ENCODE results near the gene TSC2. TPM values are rescaled to one million over a fixed set of nuclear protein-coding genes. Genes with fewer than 3 reads are reported as not detected.

The TSC2 gene
- total RNA-seq, 4 donors from 2014 or later = 103 to 193 (median 143) TPM

DNA sequence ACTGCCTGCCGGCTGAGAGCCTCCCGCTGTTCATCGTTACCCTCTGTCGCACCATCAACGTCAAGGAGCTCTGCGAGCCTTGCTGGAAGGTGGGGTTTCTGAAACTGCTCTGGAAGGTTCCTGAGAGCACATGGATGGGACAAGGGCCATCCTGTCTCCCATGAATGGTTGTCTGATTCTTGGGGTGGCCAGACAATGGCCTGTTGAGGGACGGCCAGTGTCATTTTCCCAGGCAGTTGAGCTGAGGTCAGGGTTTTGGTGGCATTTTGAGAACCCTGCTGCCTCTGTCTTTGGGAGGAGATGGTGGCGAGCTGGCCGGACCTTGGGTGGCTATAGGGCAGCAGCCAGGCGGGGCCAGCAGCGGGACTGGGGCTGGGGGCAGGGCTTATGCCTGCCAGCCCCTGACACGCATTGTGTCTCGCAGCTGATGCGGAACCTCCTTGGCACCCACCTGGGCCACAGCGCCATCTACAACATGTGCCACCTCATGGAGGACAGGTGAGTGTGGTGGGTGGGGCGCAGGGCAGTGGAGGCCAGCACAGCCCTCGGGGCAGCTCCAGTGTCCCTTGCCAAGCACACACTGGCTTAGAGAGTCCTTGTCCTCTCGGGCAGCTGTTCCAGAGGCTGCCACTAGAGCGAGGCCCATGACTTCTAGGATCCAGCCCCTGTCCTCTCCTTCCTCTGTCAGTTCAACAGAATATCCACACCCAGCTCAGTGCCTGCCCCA lies 9.1 kb downstream of the TSC2 start:
- no peak overlapping the region for H3K27ac ChIP-seq

DNA sequence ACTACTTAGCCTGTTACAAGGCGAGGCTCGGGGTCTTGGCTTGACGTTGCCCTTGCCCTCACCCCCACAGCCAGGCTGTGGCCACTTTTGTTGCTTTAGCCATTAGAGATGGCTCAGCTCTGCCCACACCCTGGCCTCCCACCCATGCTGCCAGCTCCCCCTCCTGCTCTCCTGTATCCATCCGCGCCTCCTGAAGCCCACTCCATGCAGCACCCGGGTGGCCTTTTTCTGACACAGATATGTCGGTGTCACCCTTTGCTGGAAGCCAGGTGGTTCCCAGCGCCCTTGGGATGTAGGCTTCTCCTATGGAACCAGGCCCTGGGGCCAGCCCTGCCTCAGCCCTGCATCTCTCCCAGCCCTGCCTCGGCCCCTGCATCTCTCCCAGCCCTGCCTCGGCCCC lies 9.7 kb downstream of the TSC2 start:
- Histone ChIP-seq H3K27ac (no peak overlapping the region), H3K4me1 (no peaks in the 10 kb centered on the region), H3K27me3 (no peaks in the 10 kb centered on the region), H3K9me3 (no peaks in the 10 kb centered on the region), H3K36me3 (peaks cover 86% of the 10 kb centered on the region), H3K4me3 (no peak overlapping the region)
- WGBS = 87% methylated on average over 10 of the region's 10 CpGs
- TF ChIP-seq EP300 (IDR thresholded peaks at IDR 0.05) (no peak), POLR2A (IDR thresholded peaks at IDR 0.05) (no peak), POLR2AphosphoS5 (IDR thresholded peaks at IDR 0.05) (no peak)
- TF ChIP-seq, protein P1, sequence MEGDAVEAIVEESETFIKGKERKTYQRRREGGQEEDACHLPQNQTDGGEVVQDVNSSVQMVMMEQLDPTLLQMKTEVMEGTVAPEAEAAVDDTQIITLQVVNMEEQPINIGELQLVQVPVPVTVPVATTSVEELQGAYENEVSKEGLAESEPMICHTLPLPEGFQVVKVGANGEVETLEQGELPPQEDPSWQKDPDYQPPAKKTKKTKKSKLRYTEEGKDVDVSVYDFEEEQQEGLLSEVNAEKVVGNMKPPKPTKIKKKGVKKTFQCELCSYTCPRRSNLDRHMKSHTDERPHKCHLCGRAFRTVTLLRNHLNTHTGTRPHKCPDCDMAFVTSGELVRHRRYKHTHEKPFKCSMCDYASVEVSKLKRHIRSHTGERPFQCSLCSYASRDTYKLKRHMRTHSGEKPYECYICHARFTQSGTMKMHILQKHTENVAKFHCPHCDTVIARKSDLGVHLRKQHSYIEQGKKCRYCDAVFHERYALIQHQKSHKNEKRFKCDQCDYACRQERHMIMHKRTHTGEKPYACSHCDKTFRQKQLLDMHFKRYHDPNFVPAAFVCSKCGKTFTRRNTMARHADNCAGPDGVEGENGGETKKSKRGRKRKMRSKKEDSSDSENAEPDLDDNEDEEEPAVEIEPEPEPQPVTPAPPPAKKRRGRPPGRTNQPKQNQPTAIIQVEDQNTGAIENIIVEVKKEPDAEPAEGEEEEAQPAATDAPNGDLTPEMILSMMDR (IDR thresholded peaks at IDR 0.05) = no peak
- no peak for DNase-seq (ENCODE audit: low spot score in 2 of 2)

More for the DNA sequence above, 9.1 kb downstream of the TSC2 start:
- H3K9me3 ChIP-seq = no peaks in the 10 kb centered on the region
- H3K27me3 ChIP-seq = no peaks in the 10 kb centered on the region
- DNase-seq (ENCODE audit: low spot score in 2 of 2) = no peak
- WGBS = 95% methylated on average over 11 of the region's 19 CpGs
- TF ChIP-seq POLR2AphosphoS5 (IDR thresholded peaks at IDR 0.05) = no peak
- no peak for TF ChIP-seq POLR2A (IDR thresholded peaks at IDR 0.05)
- TF ChIP-seq, protein P1 (IDR thresholded peaks at IDR 0.05) = no peak
- no peak for TF ChIP-seq EP300 (IDR thresholded peaks at IDR 0.05)
- H3K4me1 ChIP-seq = no peaks in the 10 kb centered on the region
- H3K36me3 ChIP-seq = peaks cover 85% of the 10 kb centered on the region
- no peak overlapping the region for H3K4me3 ChIP-seq

- no peaks in the 10 kb centered on the region for H3K4me1 ChIP-seq
- DNase-seq (ENCODE audit: low spot score in 2 of 2) = no peak
- H3K36me3 ChIP-seq = peaks cover 86% of the 10 kb centered on the region
- H3K4me3 ChIP-seq = no peak overlapping the region
- H3K27me3 ChIP-seq = no peaks in the 10 kb centered on the region
- TF ChIP-seq POLR2AphosphoS5 (IDR thresholded peaks at IDR 0.05) = no peak
- TF ChIP-seq POLR2A (IDR thresholded peaks at IDR 0.05) = no peak
- TF ChIP-seq, protein P1 (IDR thresholded peaks at IDR 0.05) = no peak
- TF ChIP-seq EP300 (IDR thresholded peaks at IDR 0.05) = no peak
- H3K9me3 ChIP-seq = no peaks in the 10 kb centered on the region
- 87% methylated on average over 7 of the region's 13 CpGs for WGBS
- no peak overlapping the region for H3K27ac ChIP-seq
Observed at GRCh38 chr16:2058420-2058819, 10.6 kb downstream of the TSC2 start.

DNA sequence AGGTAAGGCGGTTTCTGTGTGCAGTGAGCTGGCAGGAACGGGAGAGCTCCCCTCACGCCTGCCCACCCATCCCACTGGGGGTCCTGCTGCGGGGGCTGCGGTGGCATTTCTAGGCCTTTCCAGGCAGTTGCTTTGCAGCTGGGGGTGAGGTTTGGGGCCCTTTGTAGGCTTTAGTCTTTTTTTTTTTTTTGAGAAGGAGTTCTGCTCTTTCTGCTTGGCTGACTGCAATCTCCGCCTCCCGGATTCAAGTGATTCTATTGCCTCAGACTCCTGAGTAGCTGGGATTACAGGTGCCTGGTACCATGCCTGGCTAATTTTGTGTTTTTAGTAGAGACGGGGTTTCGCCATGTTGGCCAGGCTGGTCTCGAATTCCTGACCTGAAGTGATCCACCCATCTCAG lies 11.1 kb downstream of the TSC2 start:
- TF ChIP-seq, protein P1 (IDR thresholded peaks at IDR 0.05) = no peak
- no peak for TF ChIP-seq POLR2AphosphoS5 (IDR thresholded peaks at IDR 0.05)
- no peak for TF ChIP-seq POLR2A (IDR thresholded peaks at IDR 0.05)
- no peak for TF ChIP-seq EP300 (IDR thresholded peaks at IDR 0.05)
- Histone ChIP-seq H3K27ac (no peak overlapping the region), H3K4me1 (no peaks in the 10 kb centered on the region), H3K27me3 (no peaks in the 10 kb centered on the region), H3K4me3 (no peak overlapping the region), H3K36me3 (peaks cover 86% of the 10 kb centered on the region), H3K9me3 (no peaks in the 10 kb centered on the region)
- no peak for DNase-seq (ENCODE audit: low spot score in 2 of 2)
- WGBS = 87% methylated on average over 10 of the region's 10 CpGs

DNA sequence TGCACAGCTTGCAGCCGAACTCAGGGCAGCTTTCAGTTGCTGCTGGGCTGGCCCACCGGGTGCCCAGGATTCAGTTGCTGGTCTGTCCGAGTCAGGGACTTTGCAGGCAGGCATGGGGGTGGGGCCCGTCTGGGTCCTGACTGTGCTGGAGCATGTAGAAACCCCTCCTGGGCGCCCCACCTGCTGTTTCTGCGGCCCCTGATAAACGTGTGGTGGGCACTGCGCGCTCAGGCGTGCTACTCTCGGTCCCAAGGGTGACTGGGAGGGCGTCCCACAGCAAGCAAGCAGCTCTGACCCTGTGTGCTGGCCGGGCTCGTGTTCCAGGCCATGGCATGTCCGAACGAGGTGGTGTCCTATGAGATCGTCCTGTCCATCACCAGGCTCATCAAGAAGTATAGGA lies 12.6 kb downstream of the TSC2 start:
- no peak overlapping the region for H3K4me3 ChIP-seq
- WGBS = 89% methylated on average over 10 of the region's 17 CpGs
- H3K4me1 ChIP-seq = no peaks in the 10 kb centered on the region
- no peak for DNase-seq (ENCODE audit: low spot score in 2 of 2)
- TF ChIP-seq POLR2A (IDR thresholded peaks at IDR 0.05) (no peak), POLR2AphosphoS5 (IDR thresholded peaks at IDR 0.05) (no peak), EP300 (IDR thresholded peaks at IDR 0.05) (no peak)
- TF ChIP-seq, protein P1 (IDR thresholded peaks at IDR 0.05) = no peak
- H3K9me3 ChIP-seq = no peaks in the 10 kb centered on the region
- peaks cover 83% of the 10 kb centered on the region for H3K36me3 ChIP-seq
- no peaks in the 10 kb centered on the region for H3K27me3 ChIP-seq
- no peak overlapping the region for H3K27ac ChIP-seq
